Activated naive CD4-positive, alpha-beta T cell treated with anti-CD3 and anti-CD28 coated beads, Interleukin-2, amount 10 ng/mL, durations not matched to agents 7 days and 5 days (primary cell): Measurements from ENCODE around the gene RAP1GAP.

Experiments
- CTCF ChIA-PET: fragments of 350-600 bp; sonication (Branson Sonifier 250); formaldehyde crosslinking; loops from one replicate; lab custom pipeline; 2021; ENCODE audit warnings: antibody characterized with exemption; lab: Charles Lee
- DNase-seq: peaks from one replicate; pipeline ENCODE4 v3.0.0-alpha.2; 2020
- H3K27ac Mint-ChIP-seq: one replicate; pipeline ENCODE4 v1.8.0; 2021; ENCODE audit warnings: mild to moderate bottlenecking, moderate library complexity, mixed read lengths
- H3K27me3 Mint-ChIP-seq: one replicate; pipeline ENCODE4 v1.8.0; 2021; ENCODE audit warnings: mild to moderate bottlenecking, mixed read lengths
- H3K36me3 Mint-ChIP-seq: one replicate; pipeline ENCODE4 v1.8.0; 2021; ENCODE audit warnings: mixed read lengths
- H3K4me1 Mint-ChIP-seq: one replicate; pipeline ENCODE4 v1.8.0; 2021; ENCODE audit warnings: mixed read lengths
- H3K4me3 Mint-ChIP-seq: one replicate; pipeline ENCODE4 v1.8.0; 2021; ENCODE audit warnings: mild to moderate bottlenecking, moderate library complexity, mixed read lengths
- H3K9me3 Mint-ChIP-seq: one replicate; pipeline ENCODE4 v1.8.0; 2021; ENCODE audit warnings: mixed read lengths

The RAP1GAP gene

DNA sequence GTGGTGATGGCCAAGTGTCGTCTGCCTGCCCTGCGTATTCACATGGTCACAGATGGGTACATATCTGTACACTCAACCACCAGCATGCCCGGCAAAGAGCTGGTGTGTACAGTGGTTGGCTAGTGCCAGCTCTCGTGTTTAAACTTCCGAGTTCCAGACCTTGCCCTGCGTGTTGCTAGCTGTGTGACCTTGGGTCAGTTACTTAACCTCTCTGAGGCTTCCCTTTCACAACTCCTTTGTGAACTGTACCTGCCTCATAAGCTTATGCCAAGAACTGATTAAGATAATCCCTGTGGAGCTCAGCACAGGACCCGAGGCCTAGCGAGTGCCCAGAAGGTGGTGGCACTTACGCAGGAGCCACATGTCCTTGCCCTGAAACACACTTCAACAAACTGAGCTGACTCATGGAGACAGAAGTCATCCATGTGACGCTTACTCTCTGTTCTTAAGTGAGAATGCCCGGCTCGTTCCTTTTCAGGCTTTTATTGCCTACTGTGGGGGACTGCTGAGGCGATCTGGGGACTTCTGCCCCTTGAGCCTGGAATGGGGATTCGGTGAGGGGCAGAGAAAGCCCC lies 104.5 kb downstream of the RAP1GAP start:
- Mint-ChIP-seq H3K9me3 (no peaks in the 10 kb centered on the region), H3K4me1 (no peaks in the 10 kb centered on the region), H3K36me3 (no peaks in the 10 kb centered on the region), H3K27ac (no peak overlapping the region), H3K4me3 (no peak overlapping the region), H3K27me3 (peaks cover 5% of the 10 kb centered on the region)
- CTCF ChIA-PET, result no interaction called here
- DNase-seq, result no peak

- Mint-ChIP-seq H3K9me3 (no peaks in the 10 kb centered on the region), H3K4me1 (no peaks in the 10 kb centered on the region), H3K27ac (no peak overlapping the region), H3K4me3 (no peak overlapping the region), H3K27me3 (peaks cover 6% of the 10 kb centered on the region), H3K36me3 (no peaks in the 10 kb centered on the region)
- CTCF ChIA-PET, result no interaction called here
- DNase-seq, result no peak
Observed at GRCh38 chr1:21563971-21564370, 105.2 kb downstream of the RAP1GAP start.

- CTCF ChIA-PET, result no interaction called here
- no peak overlapping the region for H3K27ac Mint-ChIP-seq
- no peak for DNase-seq
- peaks cover 11% of the 10 kb centered on the region for H3K27me3 Mint-ChIP-seq
- no peaks in the 10 kb centered on the region for H3K9me3 Mint-ChIP-seq
- H3K4me3 Mint-ChIP-seq, result no peak overlapping the region
- no peaks in the 10 kb centered on the region for H3K36me3 Mint-ChIP-seq
- no peaks in the 10 kb centered on the region for H3K4me1 Mint-ChIP-seq
Observed at GRCh38 chr1:21562896-21563295, 106.3 kb downstream of the RAP1GAP start.

DNA sequence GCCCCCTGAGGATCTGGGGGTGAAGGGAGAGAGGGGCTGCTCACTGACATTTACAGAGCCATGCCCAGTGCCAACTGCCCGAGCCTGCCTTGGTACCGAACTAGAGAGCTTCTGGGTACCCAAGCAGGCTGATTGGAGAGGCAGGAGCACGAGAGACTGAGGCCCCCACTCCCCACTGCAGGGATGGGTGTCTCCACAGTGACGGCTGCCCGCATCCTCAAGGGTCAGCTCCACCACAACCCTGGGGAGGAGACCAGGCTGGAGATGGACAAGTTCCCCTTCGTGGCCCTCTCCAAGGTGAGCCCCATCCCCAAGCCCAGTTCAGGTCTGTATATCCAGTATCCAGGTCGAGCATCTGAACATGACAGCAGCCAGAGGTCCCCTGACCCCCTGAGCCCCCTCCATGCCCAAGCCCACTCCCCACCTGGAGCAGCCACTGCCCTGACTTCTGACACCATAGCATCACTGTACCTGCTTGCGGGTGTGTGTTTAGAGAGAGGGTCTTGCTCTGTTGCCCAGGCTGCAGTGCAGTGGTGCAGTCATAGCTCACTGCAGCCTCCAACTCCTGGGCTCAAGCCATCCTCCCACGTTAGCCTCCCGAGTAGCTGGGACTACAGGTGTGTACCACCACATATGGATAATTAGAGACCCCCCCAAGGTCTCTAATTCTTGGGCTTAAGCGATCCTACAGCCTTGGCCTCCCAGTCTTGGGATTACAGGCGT lies 108.1 kb downstream of the RAP1GAP start:
- H3K27me3 Mint-ChIP-seq, result peaks cover 14% of the 10 kb centered on the region
- DNase-seq, result no peak
- H3K4me1 Mint-ChIP-seq, result no peaks in the 10 kb centered on the region
- CTCF ChIA-PET, result no interaction called here
- H3K36me3 Mint-ChIP-seq, result no peaks in the 10 kb centered on the region
- H3K4me3 Mint-ChIP-seq, result no peak overlapping the region
- no peaks in the 10 kb centered on the region for H3K9me3 Mint-ChIP-seq
- no peak overlapping the region for H3K27ac Mint-ChIP-seq

DNA sequence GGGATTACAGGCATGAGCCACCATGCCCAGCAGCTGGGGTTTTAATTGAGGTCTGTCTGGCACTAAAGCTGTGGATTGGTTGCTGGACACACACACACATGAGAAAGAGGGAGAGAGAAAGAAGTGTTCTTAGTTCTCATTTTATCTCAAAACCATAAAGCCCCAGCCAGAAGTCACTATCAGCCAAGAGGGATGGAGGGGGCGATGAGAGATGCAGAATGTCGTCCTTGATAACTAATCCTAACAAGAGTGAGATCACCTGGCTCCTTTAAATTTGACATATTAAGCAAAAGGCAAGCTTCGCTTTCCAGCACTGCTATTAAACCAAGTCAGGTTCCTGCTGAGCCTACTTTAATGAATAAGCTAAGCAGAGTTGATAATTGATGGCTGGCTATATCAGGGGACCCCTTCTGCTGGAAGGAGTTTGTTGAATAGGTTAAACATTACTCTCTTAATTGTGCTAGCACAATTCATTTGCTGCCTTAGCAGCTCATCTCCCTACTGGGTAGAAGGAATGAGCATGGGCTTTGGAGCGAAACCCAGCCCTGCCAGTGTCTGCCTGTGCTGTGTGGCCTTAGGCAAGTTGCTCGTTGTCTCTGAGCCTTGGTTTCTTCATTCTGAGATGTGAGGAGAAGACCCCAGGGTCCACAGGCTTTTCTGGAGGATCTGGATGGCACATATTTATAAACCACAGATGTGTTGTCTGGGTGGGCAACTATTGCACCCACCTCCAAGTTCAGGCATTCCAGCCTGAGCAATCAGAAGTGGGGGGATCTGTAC lies 109.2 kb downstream of the RAP1GAP start:
- H3K27me3 Mint-ChIP-seq, result peaks cover 23% of the 10 kb centered on the region
- H3K4me1 Mint-ChIP-seq, result no peaks in the 10 kb centered on the region
- H3K36me3 Mint-ChIP-seq, result no peaks in the 10 kb centered on the region
- no peak overlapping the region for H3K4me3 Mint-ChIP-seq
- no peaks in the 10 kb centered on the region for H3K9me3 Mint-ChIP-seq
- no peak for DNase-seq
- H3K27ac Mint-ChIP-seq, result no peak overlapping the region
- CTCF ChIA-PET, result no interaction called here

GRCh38 chr1:21553116-21553926 lies 115.8 kb downstream of the RAP1GAP start:
- CTCF ChIA-PET, result no interaction called here
- H3K27ac Mint-ChIP-seq, result no peak overlapping the region
- H3K4me1 Mint-ChIP-seq, result no peaks in the 10 kb centered on the region
- DNase-seq, result no peak
- H3K4me3 Mint-ChIP-seq, result no peak overlapping the region
- H3K9me3 Mint-ChIP-seq, result no peaks in the 10 kb centered on the region
- peaks cover 53% of the 10 kb centered on the region for H3K27me3 Mint-ChIP-seq
- H3K36me3 Mint-ChIP-seq, result no peaks in the 10 kb centered on the region

GRCh38 chr1:21552715-21553114 lies 116.4 kb downstream of the RAP1GAP start:
- no peaks in the 10 kb centered on the region for H3K36me3 Mint-ChIP-seq
- H3K27ac Mint-ChIP-seq, result no peak overlapping the region
- peaks cover 53% of the 10 kb centered on the region for H3K27me3 Mint-ChIP-seq
- CTCF ChIA-PET, result no interaction called here
- no peak overlapping the region for H3K4me3 Mint-ChIP-seq
- no peak for DNase-seq
- H3K4me1 Mint-ChIP-seq, result no peaks in the 10 kb centered on the region
- no peaks in the 10 kb centered on the region for H3K9me3 Mint-ChIP-seq

DNA sequence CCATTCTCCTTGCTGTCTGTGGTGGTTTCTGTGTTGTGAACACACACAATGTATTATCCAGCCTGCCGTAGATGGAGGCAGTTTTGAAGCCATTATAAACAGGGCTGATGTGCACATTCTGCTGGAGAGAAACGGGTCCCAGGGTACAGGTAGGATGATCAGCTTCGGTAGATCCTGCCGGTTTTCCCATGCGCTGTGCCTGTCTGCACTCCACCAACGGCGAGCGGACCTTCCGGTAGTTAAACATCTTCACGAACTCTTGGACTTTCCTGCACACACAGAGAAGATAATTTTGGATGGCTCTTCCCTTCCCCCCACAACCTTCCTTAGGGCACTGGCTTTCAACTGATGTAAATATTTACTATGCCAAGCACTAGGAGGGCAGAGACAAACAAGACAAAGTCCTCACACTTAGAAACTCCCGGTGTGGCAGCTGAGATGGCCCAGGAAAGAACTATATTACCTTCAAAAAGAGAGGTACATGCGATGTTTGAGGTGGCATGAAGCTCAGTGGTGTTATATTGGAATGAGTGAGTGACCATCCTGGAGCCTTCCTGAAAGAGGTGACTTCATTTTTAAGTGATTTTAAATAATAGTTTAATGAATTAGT lies 118.2 kb downstream of the RAP1GAP start:
- Mint-ChIP-seq H3K4me3 (no peak overlapping the region), H3K27ac (no peak overlapping the region), H3K36me3 (no peaks in the 10 kb centered on the region), H3K9me3 (no peaks in the 10 kb centered on the region), H3K27me3 (peaks cover 49% of the 10 kb centered on the region), H3K4me1 (no peaks in the 10 kb centered on the region)
- no peak for DNase-seq
- CTCF ChIA-PET, result no interaction called here

GRCh38 chr1:21550097-21550496 lies 119.1 kb downstream of the RAP1GAP start:
- CTCF ChIA-PET, result interaction anchor here (0.6 kb wide), 1 partner anchor 19 kb away, joined by 3 read pairs; no protein-coding TSS in a partner anchor

DNA sequence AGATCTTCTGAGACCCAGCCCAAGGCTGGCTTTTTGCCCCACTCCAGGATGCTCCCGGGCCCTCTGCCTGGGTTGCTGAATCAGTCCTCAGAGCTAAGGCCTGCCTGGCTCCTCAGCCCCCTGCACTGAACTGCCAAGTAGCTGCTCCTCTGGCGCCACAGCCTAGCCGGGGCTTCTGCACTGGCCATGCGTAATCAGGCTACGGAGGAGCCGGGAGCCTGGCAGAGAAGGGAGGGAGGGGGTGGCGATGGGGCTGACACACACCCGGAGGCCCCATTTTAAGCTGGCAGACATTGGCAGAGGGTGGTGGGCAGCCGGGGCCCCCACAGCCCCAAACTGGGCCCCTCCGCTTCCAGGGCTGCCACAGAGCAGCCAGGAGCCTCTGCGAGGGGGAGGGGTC lies 121.3 kb downstream of the RAP1GAP start:
- Mint-ChIP-seq H3K27me3 (peaks cover 23% of the 10 kb centered on the region), H3K4me1 (no peaks in the 10 kb centered on the region), H3K4me3 (no peak overlapping the region), H3K9me3 (no peaks in the 10 kb centered on the region), H3K27ac (no peak overlapping the region), H3K36me3 (no peaks in the 10 kb centered on the region)
- DNase-seq, result no peak
- CTCF ChIA-PET, result interaction anchor here (0.9 kb wide), 1 partner anchor 178 kb away, joined by 3 read pairs; no protein-coding TSS in a partner anchor

More at GRCh38 chr1:21550097-21550496, 119.1 kb downstream of the RAP1GAP start:
- peaks cover 42% of the 10 kb centered on the region for H3K27me3 Mint-ChIP-seq
- no peak for DNase-seq
- H3K9me3 Mint-ChIP-seq, result no peaks in the 10 kb centered on the region
- H3K4me3 Mint-ChIP-seq, result no peak overlapping the region
- no peaks in the 10 kb centered on the region for H3K4me1 Mint-ChIP-seq
- H3K27ac Mint-ChIP-seq, result no peak overlapping the region
- no peaks in the 10 kb centered on the region for H3K36me3 Mint-ChIP-seq
